AG09319 (cell line): ENCODE measurements around the gene PHACTR3.

Source experiments
- DNase-seq: peaks from one replicate; pipeline ENCODE4 v3.0.0-alpha.2; 2010; ENCODE audit warnings: low read depth; ENCODE audit errors: extremely low read depth
- CTCF ChIP-seq: IDR thresholded peaks from 2 replicates; pipeline ENCODE4 v1.5.1; 2011; ENCODE audit warnings: low read depth, mild to moderate bottlenecking, inconsistent platforms, low read length, moderate library complexity

Gene PHACTR3

GRCh38 chr20:59650418-59650817, 46.1 kb downstream of the PHACTR3 start:
- DNase-seq: no peak
- no peak for TF ChIP-seq CTCF

GRCh38 chr20:59652381-59652780, 48.0 kb downstream of the PHACTR3 start:
- DNase-seq: no peak
- no peak for TF ChIP-seq CTCF

GRCh38 chr20:59656417-59656816, 52.1 kb downstream of the PHACTR3 start:
- no peak for DNase-seq
- no peak for TF ChIP-seq CTCF

- DNase-seq: no peak
- TF ChIP-seq CTCF: no peak
Observed at GRCh38 chr20:59657459-59658046, 53.2 kb downstream of the PHACTR3 start.

GRCh38 chr20:59660471-59660870, 56.1 kb downstream of the PHACTR3 start:
- no peak for DNase-seq
- TF ChIP-seq CTCF: no peak

GRCh38 chr20:59661153-59661552, 56.8 kb downstream of the PHACTR3 start:
- DNase-seq: no peak
- TF ChIP-seq CTCF: no peak

- no peak for DNase-seq
- no peak for TF ChIP-seq CTCF
Observed at GRCh38 chr20:59661621-59662020, 57.3 kb downstream of the PHACTR3 start.
